GM12878 (cell line): ENCODE results near the gene PHGDH. TPM values are rescaled to one million over a fixed set of nuclear protein-coding genes. Genes with fewer than 3 reads are reported as not detected.

Experiments
- ATAC-seq: fragments of 200-7000 bp; cut with Tn5 transposase; 3 replicates; pipeline ENCODE4 v1.9.1; 2020; ENCODE audit warnings: mild to moderate bottlenecking, moderate library complexity
- BruUV-seq: library from RNA; stranded (reverse); fragments of 400-500 nt; replicated peaks from 2 replicates; lab custom pipeline; 2021; lab: Mats Ljungman, UMichigan
- CTCF ChIA-PET: fragments of 300-600 bp; sonication (Branson Sonifier 250); formaldehyde crosslinking; extraction: SDS; loops from one replicate; lab custom pipeline; 2021; ENCODE audit warnings: inconsistent platforms; lab: Yijun Ruan, JAX
- POLR2A ChIA-PET: fragments of 350-600 bp; formaldehyde crosslinking; extraction: SDS; loops from one replicate; lab custom pipeline; 2021; ENCODE audit warnings: inconsistent platforms; lab: Charles Lee
- RAD21 ChIA-PET: fragments of 300-600 bp; sonication (Branson Sonifier 250); formaldehyde crosslinking; loops from one replicate; lab custom pipeline; 2023; ENCODE audit warnings: antibody characterized with exemption; ENCODE audit not compliant: unreplicated experiment; lab: Charles Lee
- SMC1A ChIA-PET: fragments of 300-600 bp; sonication (Branson Sonifier 250); formaldehyde crosslinking; loops from one replicate; lab custom pipeline; 2023; ENCODE audit not compliant: unreplicated experiment, uncharacterized antibody; lab: Charles Lee
- DNase-seq: peaks from one replicate; pipeline ENCODE4 v3.0.0-alpha.2; 2011; ENCODE audit warnings: low read depth, low spot score
- FAIRE-seq: peaks from 3 replicates; lab custom pipeline; 2011; peaks lifted over from hg19 to GRCh38; lab: Jason Lieb, UNC
- H2AFZ ChIP-seq: 2 replicates; pipeline ENCODE4 v1.6.0; 2011; ENCODE audit warnings: low read depth, low read length, control low read depth; ENCODE audit not compliant: control insufficient read depth
- H3K27ac ChIP-seq: 2 replicates; pipeline ENCODE4 v1.5.1; 2011; ENCODE audit warnings: control low read depth; ENCODE audit not compliant: control insufficient read depth, insufficient read depth
- H3K27me3 ChIP-seq, 2 experiments: replicated peaks in 1 of 2; 2 replicates each; pipeline versions ENCODE4 v1.6.0 to v1.6.1; 2011; ENCODE audit warnings: low read length in 1 of 2; ENCODE audit not compliant: control insufficient read depth in 2 of 2, insufficient read depth in 2 of 2
- H3K36me3 ChIP-seq, 2 experiments: 2 replicates each; pipeline ENCODE4 v1.5.1; 2011; ENCODE audit warnings: low read length in 1 of 2; ENCODE audit not compliant: control insufficient read depth in 2 of 2, insufficient read depth in 2 of 2
- H3K4me1 ChIP-seq: 2 replicates; pipeline ENCODE4 v1.6.1; 2011; ENCODE audit warnings: mild to moderate bottlenecking, low read length, moderate library complexity, mixed read lengths; ENCODE audit not compliant: control insufficient read depth, insufficient read depth
- H3K4me2 ChIP-seq: 2 replicates; pipeline ENCODE4 v1.6.0; 2011; ENCODE audit warnings: control low read depth; ENCODE audit not compliant: control insufficient read depth, insufficient read depth
- H3K4me3 ChIP-seq: fragments of 200-600 bp; sonication (generic); 2 replicates; pipeline ENCODE4 v1.5.1; 2016
- H3K79me2 ChIP-seq: 2 replicates; pipeline ENCODE4 v1.6.0; 2011; ENCODE audit warnings: low read length; ENCODE audit not compliant: control insufficient read depth, insufficient read depth
- H3K9ac ChIP-seq: 2 replicates; pipeline ENCODE4 v1.8.0; 2011; ENCODE audit warnings: low read length, control low read depth, mixed read lengths; ENCODE audit not compliant: control insufficient read depth, insufficient read depth
- H3K9me3 ChIP-seq: replicated peaks from 3 replicates; pipeline ENCODE4 v1.5.1; 2011; ENCODE audit warnings: mild to moderate bottlenecking, low read length; ENCODE audit not compliant: control insufficient read depth, insufficient read depth
- H4K20me1 ChIP-seq: 2 replicates; pipeline ENCODE4 v1.6.0; 2011; ENCODE audit not compliant: control insufficient read depth, insufficient read depth
- EGR1 ChIP-seq, 2 experiments: IDR thresholded peaks; 1 replicate in 1 of 2; 2 replicates in 1 of 2; pipeline ENCODE4 v1.6.1; 2011 to 2012; ENCODE audit warnings: low read depth in 2 of 2, low read length in 2 of 2, borderline replicate concordance in 1 of 2, mild to moderate bottlenecking in 1 of 2, moderate library complexity in 1 of 2
- IKZF2 ChIP-seq, 2 experiments: fragments of 450-650 bp; IDR thresholded peaks; 2 replicates each; pipeline ENCODE4 v1.6.1; 2017; ENCODE audit warnings: mild to moderate bottlenecking in 2 of 2, moderate library complexity in 2 of 2
- IRF4 ChIP-seq: IDR thresholded peaks from 2 replicates; pipeline ENCODE4 v1.6.1; 2011; ENCODE audit warnings: low read depth, low read length
- MTA3 ChIP-seq: IDR thresholded peaks from 2 replicates; pipeline ENCODE4 v1.6.1; 2012; ENCODE audit warnings: low read length, inconsistent platforms, borderline replicate concordance
- MYB ChIP-seq: fragments of 150-350 bp; IDR thresholded peaks from 2 replicates; pipeline ENCODE4 v1.6.1; 2014; ENCODE audit warnings: mild to moderate bottlenecking, low read depth, low read length, borderline replicate concordance
- MYC ChIP-seq: IDR thresholded peaks from 2 replicates; pipeline ENCODE4 v1.6.1; 2011; ENCODE audit warnings: mild to moderate bottlenecking, low read length, moderate library complexity, inconsistent platforms; ENCODE audit not compliant: insufficient read depth, insufficient replicate concordance, insufficient read length, severe bottlenecking
- PAX8 ChIP-seq: fragments of 450-650 bp; IDR thresholded peaks from 2 replicates; pipeline ENCODE4 v1.6.1; 2017; ENCODE audit warnings: mild to moderate bottlenecking, moderate library complexity
- SP1 ChIP-seq: IDR thresholded peaks from one replicate; pipeline ENCODE4 v1.6.1; 2011; ENCODE audit warnings: low read depth, low read length
- SPI1 ChIP-seq: IDR thresholded peaks from 2 replicates; pipeline ENCODE4 v1.6.1; 2011; ENCODE audit warnings: low read depth, mild to moderate bottlenecking, low read length, moderate library complexity, borderline replicate concordance; ENCODE audit not compliant: insufficient read depth
- SUZ12 ChIP-seq: fragments of 200-600 bp; sonication (generic); IDR thresholded peaks from one replicate; pipeline ENCODE4 v1.6.1; 2018; ENCODE audit warnings: antibody characterized with exemption, mild to moderate bottlenecking; ENCODE audit not compliant: unreplicated experiment
- WGBS: methylation state at CpG from one replicate; pipeline ENCODE4 v1.1.6; 2016; ENCODE audit warnings: low lambda C conversion rate; ENCODE audit not compliant: insufficient replicate concordance, insufficient coverage; ENCODE audit errors: missing lambda C conversion rate; 5-methylcytosine and 5-hydroxymethylcytosine counted together
- in situ Hi-C: fragments of 300-500 bp; cut with MboI; formaldehyde crosslinking; loops from 9 replicates; pipeline ENCODE4 v1.14.3; 2018; ENCODE audit warnings: mixed read lengths
- intact Hi-C: fragments of 100-400 bp; cut with micrococcal nuclease; formaldehyde crosslinking; loops from one replicate; pipeline ENCODE4 v1.14.2; 2022; ENCODE audit not compliant: unreplicated experiment
- polyA plus RNA-seq, 11 experiments: library from polyadenylated mRNA; depleted of rRNA in 4 of 11; unstranded in 6 of 11; stranded (reverse) in 5 of 11; fragments of >200 nt; fragmentation: Nextera tagmentation in 4 of 11; fragmentation: Illumina TruSeq in 1 of 11; extraction: Ambion mirVana in 4 of 11; extraction: Trizol in 1 of 11; gene quantifications; 1 replicate in 1 of 11; 2 replicates in 10 of 11; pipeline versions ENCODE4 v1.2.1 to v1.2.3, GENCODE V29; 2011 to 2016; ENCODE audit warnings: inconsistent platforms in 2 of 11, missing spikeins in 2 of 11, low read depth in 1 of 11
- total RNA-seq, 4 experiments: library from RNA; depleted of rRNA in 3 of 4; stranded (reverse); fragments of >200 nt in 3 of 4; fragmentation: Illumina TruSeq in 1 of 4; extraction: Trizol in 1 of 4; gene quantifications; 2 replicates each; pipeline versions ENCODE4 v1.2.1 to v1.2.3, GENCODE V29; 2013 to 2021
- TF ChIP-seq, protein P1 (sequence below): fragments of 450-650 bp; IDR thresholded peaks from 2 replicates; pipeline ENCODE4 v1.6.1; 2014; ENCODE audit warnings: mild to moderate bottlenecking
- TF ChIP-seq, protein P2 (sequence below): IDR thresholded peaks from 2 replicates; pipeline ENCODE4 v1.6.1; 2011; ENCODE audit warnings: low read depth, mild to moderate bottlenecking, low read length, moderate library complexity, borderline replicate concordance; ENCODE audit errors: extremely low read depth
- TF ChIP-seq, protein P3 (sequence below): fragments of 450-650 bp; IDR thresholded peaks from 2 replicates; pipeline ENCODE4 v1.6.1; 2017; ENCODE audit warnings: mild to moderate bottlenecking, low read depth, inconsistent platforms; ENCODE audit not compliant: poor library complexity, severe bottlenecking

PHGDH gene
- total and polyA plus RNA-seq, 10 of the 15 experiments (the other 5 are each of a cell fraction or from before 2014, with no cell fraction given), result 3.9 to 47.8 (median 25.9) TPM

DNA sequence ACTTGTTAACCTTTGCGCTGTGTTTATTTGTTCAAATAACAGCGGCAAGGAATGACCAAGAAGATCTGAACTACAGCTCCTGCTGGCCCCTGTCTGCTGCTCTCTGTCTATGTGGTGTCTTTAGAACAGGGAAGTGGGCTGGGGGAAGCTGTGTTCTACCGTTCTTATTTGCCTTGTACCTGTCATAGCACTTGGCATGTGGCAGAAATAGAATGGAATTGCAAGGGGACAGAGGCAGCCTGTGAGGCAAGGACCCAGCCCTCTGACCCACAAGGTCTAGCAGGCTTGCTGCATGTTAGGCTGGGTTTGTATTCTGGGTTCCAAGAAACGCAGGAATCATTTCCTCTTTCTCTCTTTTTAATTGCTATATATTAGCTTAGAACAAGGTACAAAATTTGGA, 36.3 kb downstream of the PHGDH start:
- Histone ChIP-seq H3K4me1 (no peaks in the 10 kb centered on the region), H2AFZ (no peak overlapping the region), H3K36me3 (no peaks in the 10 kb centered on the region), H3K27me3 (peaks cover 0 to 2% of the 10 kb centered on the region in 2 experiments; a peak in 2 of 4 replicates), H4K20me1 (no peaks in the 10 kb centered on the region), H3K9me3 (no peaks in the 10 kb centered on the region), H3K4me3 (no peak overlapping the region), H3K4me2 (no peak overlapping the region), H3K79me2 (no peaks in the 10 kb centered on the region), H3K27ac (no peak overlapping the region), H3K9ac (no peak overlapping the region)
- DNase-seq, result no peak
- FAIRE-seq, result no peak
- TF ChIP-seq MYB (no peak), IRF4 (no peak), MYC (no peak), IKZF2 (IDR thresholded peaks at IDR 0.05) (no peak), PAX8 (no peak), EGR1 (IDR thresholded peaks at IDR 0.05; ENCODE audit: borderline replicate concordance in 1 of 2, low read depth in 2 of 2, low read length in 2 of 2) (no peak), SP1 (no peak), SPI1 (no peak), SUZ12 (no peak), MTA3 (no peak)
- TF ChIP-seq, protein P1, sequence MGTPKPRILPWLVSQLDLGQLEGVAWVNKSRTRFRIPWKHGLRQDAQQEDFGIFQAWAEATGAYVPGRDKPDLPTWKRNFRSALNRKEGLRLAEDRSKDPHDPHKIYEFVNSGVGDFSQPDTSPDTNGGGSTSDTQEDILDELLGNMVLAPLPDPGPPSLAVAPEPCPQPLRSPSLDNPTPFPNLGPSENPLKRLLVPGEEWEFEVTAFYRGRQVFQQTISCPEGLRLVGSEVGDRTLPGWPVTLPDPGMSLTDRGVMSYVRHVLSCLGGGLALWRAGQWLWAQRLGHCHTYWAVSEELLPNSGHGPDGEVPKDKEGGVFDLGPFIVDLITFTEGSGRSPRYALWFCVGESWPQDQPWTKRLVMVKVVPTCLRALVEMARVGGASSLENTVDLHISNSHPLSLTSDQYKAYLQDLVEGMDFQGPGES, result no peak
- TF ChIP-seq, protein P2, sequence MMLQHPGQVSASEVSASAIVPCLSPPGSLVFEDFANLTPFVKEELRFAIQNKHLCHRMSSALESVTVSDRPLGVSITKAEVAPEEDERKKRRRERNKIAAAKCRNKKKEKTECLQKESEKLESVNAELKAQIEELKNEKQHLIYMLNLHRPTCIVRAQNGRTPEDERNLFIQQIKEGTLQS, result no peak
- TF ChIP-seq, protein P3, sequence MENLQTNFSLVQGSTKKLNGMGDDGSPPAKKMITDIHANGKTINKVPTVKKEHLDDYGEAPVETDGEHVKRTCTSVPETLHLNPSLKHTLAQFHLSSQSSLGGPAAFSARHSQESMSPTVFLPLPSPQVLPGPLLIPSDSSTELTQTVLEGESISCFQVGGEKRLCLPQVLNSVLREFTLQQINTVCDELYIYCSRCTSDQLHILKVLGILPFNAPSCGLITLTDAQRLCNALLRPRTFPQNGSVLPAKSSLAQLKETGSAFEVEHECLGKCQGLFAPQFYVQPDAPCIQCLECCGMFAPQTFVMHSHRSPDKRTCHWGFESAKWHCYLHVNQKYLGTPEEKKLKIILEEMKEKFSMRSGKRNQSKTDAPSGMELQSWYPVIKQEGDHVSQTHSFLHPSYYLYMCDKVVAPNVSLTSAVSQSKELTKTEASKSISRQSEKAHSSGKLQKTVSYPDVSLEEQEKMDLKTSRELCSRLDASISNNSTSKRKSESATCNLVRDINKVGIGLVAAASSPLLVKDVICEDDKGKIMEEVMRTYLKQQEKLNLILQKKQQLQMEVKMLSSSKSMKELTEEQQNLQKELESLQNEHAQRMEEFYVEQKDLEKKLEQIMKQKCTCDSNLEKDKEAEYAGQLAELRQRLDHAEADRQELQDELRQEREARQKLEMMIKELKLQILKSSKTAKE, result no peak
- WGBS, result 49% methylated on average over 4 of the region's 4 CpGs
- RAD21 ChIA-PET, result no interaction called here
- POLR2A ChIA-PET, result no interaction called here
- ATAC-seq, result no peak
- BruUV-seq, result no TSS peak
- intact Hi-C loops (no loop called here), in situ Hi-C loops (no loop called here)
- CTCF ChIA-PET, result interaction anchor here (0.9 to 2.2 kb wide), 2 partner anchors 61 to 137 kb away, joined by 3 to 5 read pairs; no protein-coding TSS in a partner anchor
- SMC1A ChIA-PET, result no interaction called here
